Esophagus squamous epithelium (tissue), 5 donors: Measurements from ENCODE around the gene PPIL1. TPM values are rescaled to one million over a fixed set of nuclear protein-coding genes. Genes with fewer than 3 reads are reported as not detected.

ENCODE experiments used
- DNase-seq: peaks from one replicate; lab custom pipeline; 2025; lab: John Stamatoyannopoulos, UW
- H3K27ac ChIP-seq, 4 donors: fragments of 200-600 bp; sonication (generic); one replicate each; pipeline ENCODE4 v1.5.1; 2016 to 2019; ENCODE audit warnings: mild to moderate bottlenecking in 1 of 4
- H3K27me3 ChIP-seq, 4 donors: fragments of 200-600 bp; sonication (generic); 1 replicate in 3 of 4; 2 replicates in 1 of 4; pipeline versions ENCODE4 v1.5.1 to v1.6.0; 2017 to 2021; ENCODE audit warnings: antibody characterized with exemption in 1 of 4
- H3K36me3 ChIP-seq, 3 donors: fragments of 200-600 bp; sonication (generic); one replicate each; pipeline ENCODE4 v1.5.1; 2016 to 2019
- H3K4me1 ChIP-seq, 3 donors: fragments of 200-600 bp; sonication (generic); one replicate each; pipeline ENCODE4 v1.5.1; 2017 to 2019
- H3K4me3 ChIP-seq, 4 donors: fragments of 200-600 bp; sonication (generic); 1 replicate in 3 of 4; 2 replicates in 1 of 4; pipeline ENCODE4 v1.5.1; 2016 to 2019; ENCODE audit warnings: mild to moderate bottlenecking in 2 of 4, moderate library complexity in 1 of 4
- H3K9me3 ChIP-seq, 3 donors: fragments of 200-600 bp; sonication (generic); one replicate each; pipeline ENCODE4 v1.5.1; 2016 to 2019
- CTCF ChIP-seq, 6 experiments: fragments of 450-650 bp in 4 of 6; fragments of 200-600 bp in 2 of 6; sonication (generic) in 2 of 6; IDR thresholded peaks; one replicate each; pipeline ENCODE4 v1.5.1; 2016 to 2019; ENCODE audit warnings: antibody characterized with exemption in 6 of 6, mild to moderate bottlenecking in 4 of 6, moderate library complexity in 4 of 6
- POLR2A ChIP-seq, 4 donors: fragments of 450-650 bp; IDR thresholded peaks; one replicate each; pipeline ENCODE4 v1.6.1; 2017; ENCODE audit warnings: antibody characterized with exemption in 4 of 4, mild to moderate bottlenecking in 4 of 4, moderate library complexity in 3 of 4
- WGBS, 2 donors: methylation state at CpG; one replicate each; pipeline ENCODE4 v1.1.5; 2018; 5-methylcytosine and 5-hydroxymethylcytosine counted together
- intact Hi-C: fragments of 100-400 bp; cut with DNase I; formaldehyde crosslinking; loops from one replicate; pipeline ENCODE4 v1.15.0; 2022
- total RNA-seq, 4 donors: library from RNA; depleted of rRNA; stranded (reverse); fragments of >200 nt; gene quantifications; one replicate each; pipeline ENCODE4 v1.1.0, GENCODE V29; 2016
- donor health status: DM: yes; HTN: yes; CAD: no.

PPIL1 gene
- total RNA-seq, 4 donors from 2014 or later = 13.4 to 35.4 (median 28.7) TPM

- H3K4me1 ChIP-seq = peaks cover 7 to 63% (median 34%) of the 10 kb centered on the region in 3 donors
- intact Hi-C loops = no loop called here
- no peaks in the 10 kb centered on the region for H3K9me3 ChIP-seq
- peak overlapping the region; percentile 9 to 77 (median 46) for H3K27ac ChIP-seq
- H3K36me3 ChIP-seq = no peaks in the 10 kb centered on the region
- DNase-seq = no peak
- no peak overlapping the region for H3K4me3 ChIP-seq
- no peaks in the 10 kb centered on the region for H3K27me3 ChIP-seq
- WGBS, 2 donors = 49 to 65% methylated on average over 9 to 10 of the region's 14 CpGs
- TF ChIP-seq CTCF (IDR thresholded peaks at IDR 0.05) = no peak
Measured at GRCh38 chr6:36821581-36822335, 52.8 kb downstream of the PPIL1 start.

- no peak for DNase-seq
- TF ChIP-seq POLR2A (IDR thresholded peaks at IDR 0.05) (no peak), CTCF (IDR thresholded peaks at IDR 0.05) (no peak)
- 40 to 60% methylated on average over 10 to 12 of the region's 12 CpGs for WGBS, 2 donors
Measured at GRCh38 chr6:36820700-36821580, 53.7 kb downstream of the PPIL1 start.

GRCh38 chr6:36818756-36819155, 55.8 kb downstream of the PPIL1 start:
- no peak for TF ChIP-seq POLR2A (IDR thresholded peaks at IDR 0.05)
- TF ChIP-seq CTCF (IDR thresholded peaks at IDR 0.05) = no peak
- Histone ChIP-seq H3K36me3 (no peaks in the 10 kb centered on the region), H3K27me3 (no peaks in the 10 kb centered on the region), H3K4me1 (peaks cover 0 to 34% (median 23%) of the 10 kb centered on the region in 3 donors), H3K4me3 (no peak overlapping the region), H3K9me3 (no peaks in the 10 kb centered on the region), H3K27ac (no peak overlapping the region)
- no peak for DNase-seq
- intact Hi-C loops = no loop called here
- WGBS, 2 donors = 85 to 89% methylated on average over 4 of the region's 4 CpGs

More at GRCh38 chr6:36820700-36821580, 53.7 kb downstream of the PPIL1 start:
- Histone ChIP-seq H3K27ac (peak overlapping the region in 2 of 4 donors; percentile 32 to 77), H3K27me3 (no peaks in the 10 kb centered on the region), H3K4me3 (no peak overlapping the region), H3K36me3 (no peaks in the 10 kb centered on the region), H3K9me3 (no peaks in the 10 kb centered on the region), H3K4me1 (peaks cover 0 to 55% (median 27%) of the 10 kb centered on the region in 3 donors)
- intact Hi-C loops = no loop called here

GRCh38 chr6:36817847-36818246, 56.8 kb downstream of the PPIL1 start:
- TF ChIP-seq CTCF (IDR thresholded peaks at IDR 0.05) (no peak), POLR2A (IDR thresholded peaks at IDR 0.05) (no peak)
- intact Hi-C loops = no loop called here
- H3K27me3 ChIP-seq = no peaks in the 10 kb centered on the region
- H3K36me3 ChIP-seq = no peaks in the 10 kb centered on the region
- H3K9me3 ChIP-seq = no peaks in the 10 kb centered on the region
- H3K27ac ChIP-seq = no peak overlapping the region
- H3K4me3 ChIP-seq = no peak overlapping the region
- DNase-seq = no peak
- WGBS, 2 donors = 88 to 97% methylated on average over 3 of the region's 3 CpGs
- peaks cover 0 to 25% (median 19%) of the 10 kb centered on the region in 3 donors for H3K4me1 ChIP-seq
